Measurements from ENCODE around the gene MRGPRF.

DNA sequence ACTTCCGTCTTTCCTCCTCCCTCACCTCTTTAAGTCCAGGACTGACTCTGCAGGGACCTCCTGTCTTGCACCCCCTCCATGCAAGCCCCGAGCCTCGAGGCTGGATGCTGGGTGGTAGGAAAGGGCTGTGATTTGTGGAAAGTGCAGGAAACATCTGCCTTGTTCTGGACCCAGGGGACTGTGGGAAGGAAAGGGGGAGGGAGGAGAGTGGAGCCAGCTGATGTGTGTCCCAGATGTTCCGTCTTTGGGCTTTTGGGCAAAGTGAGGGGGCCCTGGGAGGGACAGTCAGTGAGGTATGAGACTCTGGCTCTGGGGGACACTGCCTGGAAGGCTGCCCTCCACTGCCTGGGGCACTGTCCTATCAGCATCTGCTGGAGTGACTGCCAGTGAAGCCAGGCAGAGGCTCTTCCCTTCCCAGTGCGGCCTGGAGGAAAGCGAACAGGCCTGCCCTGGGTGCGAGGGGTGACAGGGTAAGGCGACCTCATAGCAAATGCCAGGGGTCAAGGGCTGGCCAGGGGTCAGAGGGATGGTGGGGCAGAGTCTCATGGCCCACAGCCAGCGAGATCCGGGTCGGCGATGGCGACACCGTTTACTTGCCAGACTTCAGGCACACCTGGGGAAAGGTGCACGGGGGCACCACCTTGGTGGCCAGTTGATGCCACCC is 34.0 kb downstream of the MRGPRF start:
- TF ChIP-seq POLR2A (IDR thresholded peaks at IDR 0.05) (no peak), POLR2AphosphoS5 (IDR thresholded peaks at IDR 0.05) (no peak)
- TF ChIP-seq, protein P1, sequence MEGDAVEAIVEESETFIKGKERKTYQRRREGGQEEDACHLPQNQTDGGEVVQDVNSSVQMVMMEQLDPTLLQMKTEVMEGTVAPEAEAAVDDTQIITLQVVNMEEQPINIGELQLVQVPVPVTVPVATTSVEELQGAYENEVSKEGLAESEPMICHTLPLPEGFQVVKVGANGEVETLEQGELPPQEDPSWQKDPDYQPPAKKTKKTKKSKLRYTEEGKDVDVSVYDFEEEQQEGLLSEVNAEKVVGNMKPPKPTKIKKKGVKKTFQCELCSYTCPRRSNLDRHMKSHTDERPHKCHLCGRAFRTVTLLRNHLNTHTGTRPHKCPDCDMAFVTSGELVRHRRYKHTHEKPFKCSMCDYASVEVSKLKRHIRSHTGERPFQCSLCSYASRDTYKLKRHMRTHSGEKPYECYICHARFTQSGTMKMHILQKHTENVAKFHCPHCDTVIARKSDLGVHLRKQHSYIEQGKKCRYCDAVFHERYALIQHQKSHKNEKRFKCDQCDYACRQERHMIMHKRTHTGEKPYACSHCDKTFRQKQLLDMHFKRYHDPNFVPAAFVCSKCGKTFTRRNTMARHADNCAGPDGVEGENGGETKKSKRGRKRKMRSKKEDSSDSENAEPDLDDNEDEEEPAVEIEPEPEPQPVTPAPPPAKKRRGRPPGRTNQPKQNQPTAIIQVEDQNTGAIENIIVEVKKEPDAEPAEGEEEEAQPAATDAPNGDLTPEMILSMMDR (IDR thresholded peaks at IDR 0.05), result no peak

Measured in breast epithelium (tissue), 3 donors.